Measurements from ENCODE around the gene TEAD1.

DNA sequence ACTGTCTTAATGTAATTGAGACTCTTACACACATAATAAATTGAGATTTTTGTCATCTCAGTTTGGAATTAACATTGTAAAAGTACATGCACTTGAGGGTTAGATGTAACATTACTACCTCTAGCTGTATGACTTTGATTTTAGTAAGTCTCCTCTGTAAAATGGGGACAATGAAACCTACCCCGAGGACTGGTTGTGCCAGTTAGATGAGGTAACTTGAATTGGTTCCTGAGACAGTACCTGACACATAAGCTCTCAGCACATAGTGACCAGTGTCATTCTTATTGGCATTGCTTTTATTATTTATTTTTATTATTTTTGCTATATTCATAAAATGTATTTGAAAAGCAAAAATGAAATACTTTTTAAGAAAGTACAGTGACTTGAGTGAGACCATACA is 114.8 kb downstream of the TEAD1 start:
- TF ChIP-seq CTCF (IDR thresholded peaks at IDR 0.05) = no peak
- no peak for TF ChIP-seq POLR2A (IDR thresholded peaks at IDR 0.05)
